HCEC 1CT (cell line): ENCODE data around the gene MS4A3.
"Not testable (repeated sequence)": the region's sequence is repeated elsewhere in the genome, so short reads cannot be mapped to it uniquely, and the experiment has no call there.

Experiments used
- DNase-seq: peaks from one replicate; pipeline ENCODE4 v3.0.0-alpha.2; 2017

The MS4A3 gene

GRCh38 chr11:60095477-60096120, 39.1 kb downstream of the MS4A3 start:
- DNase-seq: no peak

GRCh38 chr11:60097189-60097588, 40.7 kb downstream of the MS4A3 start:
- DNase-seq: no peak

GRCh38 chr11:60098508-60098907, 42.0 kb downstream of the MS4A3 start:
- DNase-seq: no peak

- no peak for DNase-seq
Observed at GRCh38 chr11:60100516-60100915, 44.1 kb downstream of the MS4A3 start.

- DNase-seq: not testable (repeated sequence)
Observed at GRCh38 chr11:60101368-60101767, 44.9 kb downstream of the MS4A3 start.

GRCh38 chr11:60104471-60105115, 48.1 kb downstream of the MS4A3 start:
- not testable (repeated sequence) for DNase-seq

GRCh38 chr11:60108631-60109030, 52.2 kb downstream of the MS4A3 start:
- not testable (repeated sequence) for DNase-seq

- no peak for DNase-seq
Observed at GRCh38 chr11:60111793-60112192, 55.3 kb downstream of the MS4A3 start.

GRCh38 chr11:60116996-60117790, 60.7 kb downstream of the MS4A3 start:
- DNase-seq: no peak

GRCh38 chr11:60118338-60118737, 61.9 kb downstream of the MS4A3 start:
- DNase-seq: no peak

GRCh38 chr11:60119710-60120109, 63.2 kb downstream of the MS4A3 start:
- no peak for DNase-seq
